ENCODE measurements around the gene NANOGP8. TPM values are rescaled to one million over a fixed set of nuclear protein-coding genes. Genes with fewer than 3 reads are reported as not detected.

The NANOGP8 gene
- total RNA-seq, 3 donors from 2014 or later, result 1.1 to 1.8 TPM; not detected in 1

- intact Hi-C loops (cut with DNase I, micrococcal nuclease), result no loop called here
- TF ChIP-seq CTCF (IDR thresholded peaks at IDR 0.05), result no peak
- ATAC-seq, result no peak
- no peak overlapping the region for H3K4me3 ChIP-seq
- DNase-seq, result no peak
- H3K4me1 ChIP-seq (ENCODE audit: low read depth), result no peaks in the 10 kb centered on the region
- H3K36me3 ChIP-seq (ENCODE audit: low read depth), result no peaks in the 10 kb centered on the region
- no peaks in the 10 kb centered on the region for H3K9me3 ChIP-seq
Observed at GRCh38 chr15:35123743-35124142, 38.6 kb upstream of the NANOGP8 start.

GRCh38 chr15:35121611-35122359, 36.7 kb upstream of the NANOGP8 start:
- no peak for TF ChIP-seq CTCF (IDR thresholded peaks at IDR 0.05)

GRCh38 chr15:35120173-35120572, 35.1 kb upstream of the NANOGP8 start:
- no peak for TF ChIP-seq CTCF (IDR thresholded peaks at IDR 0.05)
- H3K9me3 ChIP-seq, result no peaks in the 10 kb centered on the region
- no peaks in the 10 kb centered on the region for H3K4me1 ChIP-seq (ENCODE audit: low read depth)
- no peak for ATAC-seq
- intact Hi-C loops (cut with DNase I, micrococcal nuclease), result no loop called here
- DNase-seq, result no peak
- no peaks in the 10 kb centered on the region for H3K36me3 ChIP-seq (ENCODE audit: low read depth)
- no peak overlapping the region for H3K4me3 ChIP-seq

More at GRCh38 chr15:35121611-35122359, 36.7 kb upstream of the NANOGP8 start:
- intact Hi-C loops (cut with DNase I, micrococcal nuclease), result no loop called here
- DNase-seq, result no peak
- ATAC-seq, result no peak
- no peaks in the 10 kb centered on the region for H3K9me3 ChIP-seq
- no peaks in the 10 kb centered on the region for H3K4me1 ChIP-seq (ENCODE audit: low read depth)
- no peak overlapping the region for H3K4me3 ChIP-seq
- H3K36me3 ChIP-seq (ENCODE audit: low read depth), result no peaks in the 10 kb centered on the region

GRCh38 chr15:35118960-35119359, 33.9 kb upstream of the NANOGP8 start:
- H3K9me3 ChIP-seq, result no peaks in the 10 kb centered on the region
- no peak for DNase-seq
- ATAC-seq, result no peak
- TF ChIP-seq CTCF (IDR thresholded peaks at IDR 0.05), result no peak
- intact Hi-C loops (cut with DNase I, micrococcal nuclease), result no loop called here
- H3K4me1 ChIP-seq (ENCODE audit: low read depth), result no peaks in the 10 kb centered on the region
- H3K4me3 ChIP-seq, result no peak overlapping the region
- H3K36me3 ChIP-seq (ENCODE audit: low read depth), result no peaks in the 10 kb centered on the region

- Histone ChIP-seq H3K9me3 (no peaks in the 10 kb centered on the region), H3K4me3 (no peak overlapping the region), H3K4me1 (ENCODE audit: low read depth) (no peaks in the 10 kb centered on the region), H3K36me3 (ENCODE audit: low read depth) (no peaks in the 10 kb centered on the region)
- no peak for TF ChIP-seq CTCF (IDR thresholded peaks at IDR 0.05)
- intact Hi-C loops (cut with DNase I, micrococcal nuclease), result no loop called here
- no peak for DNase-seq
- no peak for ATAC-seq
Observed at GRCh38 chr15:35117543-35118265, 32.6 kb upstream of the NANOGP8 start.
